COLO668 (cell line): Measurements from ENCODE around the gene CFHR2.

Source experiments
- DNase-seq: peaks from one replicate; lab custom pipeline; 2025; ENCODE audit not compliant: unreplicated experiment; lab: John Stamatoyannopoulos, UW

Gene CFHR2

GRCh38 chr1:196997423-196997822, 53.9 kb downstream of the CFHR2 start:
- DNase-seq = no peak

- no peak for DNase-seq
These were observed 58.3 kb downstream of the CFHR2 start for GRCh38 chr1:197001828-197002227.

DNA sequence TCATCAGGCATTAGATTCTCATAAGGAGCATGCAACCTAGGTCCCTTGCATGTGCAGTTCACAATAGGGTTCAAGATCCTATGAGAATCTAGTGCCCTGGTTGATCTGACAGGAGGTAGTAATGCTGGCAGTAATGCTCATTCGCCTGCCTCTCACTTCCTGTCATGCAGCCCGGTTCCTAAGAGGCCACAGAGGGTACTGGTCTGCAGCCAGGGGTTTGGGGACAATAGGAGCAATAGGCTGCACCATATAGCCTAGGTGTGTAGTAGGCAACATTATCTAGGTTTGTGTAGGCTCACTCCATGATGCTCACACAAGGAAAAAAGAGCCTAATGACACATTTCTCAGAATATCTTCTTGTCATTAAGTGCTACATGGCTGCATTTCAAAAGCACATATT, 59.6 kb downstream of the CFHR2 start:
- no peak for DNase-seq

- DNase-seq = no peak
These were observed 65.3 kb downstream of the CFHR2 start for GRCh38 chr1:197008861-197009260.
